ENCODE measurements around the gene COPZ1. TPM values are rescaled to one million over a fixed set of nuclear protein-coding genes. Genes with fewer than 3 reads are reported as not detected.

The COPZ1 gene
- total RNA-seq, 1 donor from 2014 or later = 60.3 TPM

DNA sequence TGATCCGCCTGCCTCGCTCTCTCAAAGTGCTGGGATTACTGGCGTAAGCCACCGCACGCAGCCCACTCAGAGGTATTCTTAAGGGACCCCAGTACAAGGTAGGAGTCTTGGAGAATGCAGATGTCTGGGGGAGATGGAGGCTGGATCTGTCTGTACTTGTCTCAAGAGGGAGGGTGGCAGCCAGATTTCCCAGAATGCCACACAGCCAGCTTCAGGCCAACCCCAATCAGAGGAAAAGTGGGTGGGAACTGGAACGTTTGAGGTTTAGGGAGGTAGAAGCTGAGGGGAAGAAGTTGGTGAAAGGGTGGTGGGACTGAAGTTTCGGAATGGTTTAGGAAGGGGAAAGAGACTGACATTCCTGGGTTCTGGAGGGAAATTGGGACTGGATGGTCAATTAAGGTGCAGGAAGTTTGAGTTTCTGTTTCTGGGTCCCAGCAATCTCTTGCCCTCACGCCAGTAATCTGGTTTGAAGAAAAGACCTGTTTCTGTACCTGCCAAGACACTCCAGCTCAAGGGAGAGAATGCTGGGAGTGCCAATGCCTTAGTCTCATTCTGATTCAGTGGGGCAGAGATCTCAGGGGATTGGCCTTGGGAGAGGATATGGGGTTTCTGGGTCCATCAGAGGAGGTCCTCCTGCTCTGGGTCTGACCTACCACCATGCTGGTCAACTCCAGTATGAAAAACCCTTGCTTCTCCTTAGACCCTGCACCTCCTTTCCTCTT lies 67.7 kb downstream of the COPZ1 start:
- no peak overlapping the region for H3K27ac ChIP-seq
- DNase-seq (ENCODE audit: low spot score in 2 of 2) = no peak
- H3K27me3 ChIP-seq = no peaks in the 10 kb centered on the region
- no peaks in the 10 kb centered on the region for H3K9me3 ChIP-seq
- no peak overlapping the region for H3K4me3 ChIP-seq
- H3K36me3 ChIP-seq = peaks cover 36 to 39% of the 10 kb centered on the region in 2 donors
- intact Hi-C loops (cut with DNase I) = no loop called here
- TF ChIP-seq CTCF (IDR thresholded peaks at IDR 0.05) = no peak
- peaks cover 0 to 10% of the 10 kb centered on the region in 2 donors for H3K4me1 ChIP-seq

GRCh38 chr12:54393207-54393609 lies 68.3 kb downstream of the COPZ1 start:
- no peak for TF ChIP-seq CTCF (IDR thresholded peaks at IDR 0.05)
- no peak overlapping the region for H3K4me3 ChIP-seq
- H3K27me3 ChIP-seq = no peaks in the 10 kb centered on the region
- intact Hi-C loops (cut with DNase I) = no loop called here
- no peaks in the 10 kb centered on the region for H3K9me3 ChIP-seq
- peaks cover 42 to 44% of the 10 kb centered on the region in 2 donors for H3K36me3 ChIP-seq
- peaks cover 0 to 10% of the 10 kb centered on the region in 2 donors for H3K4me1 ChIP-seq
- peak overlapping the region in 1 of 2 donors; percentile 2 for H3K27ac ChIP-seq
- no peak for DNase-seq (ENCODE audit: low spot score in 2 of 2)

DNA sequence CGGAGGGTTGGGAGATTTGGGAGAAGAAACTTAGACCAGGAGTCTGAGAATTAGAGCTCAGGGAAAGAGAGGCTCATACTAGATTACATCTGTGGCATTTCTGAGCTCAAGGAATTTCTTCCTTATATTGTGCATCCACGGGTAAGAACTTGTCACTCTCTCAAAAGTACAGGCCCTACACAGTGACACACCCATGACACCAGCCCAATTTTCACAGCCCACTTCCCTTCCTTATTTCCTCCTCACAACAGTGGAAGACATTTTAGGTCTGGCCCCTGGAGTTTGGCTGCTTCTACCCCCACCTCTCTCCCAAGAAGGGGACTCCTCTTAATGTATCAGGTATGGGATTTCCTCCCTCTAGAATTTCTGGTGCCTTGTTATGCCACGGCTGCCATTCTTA lies 68.8 kb downstream of the COPZ1 start:
- H3K9me3 ChIP-seq = no peaks in the 10 kb centered on the region
- intact Hi-C loops (cut with DNase I) = no loop called here
- no peak overlapping the region for H3K4me3 ChIP-seq
- peaks cover 0 to 10% of the 10 kb centered on the region in 2 donors for H3K4me1 ChIP-seq
- no peak for DNase-seq (ENCODE audit: low spot score in 2 of 2)
- no peaks in the 10 kb centered on the region for H3K27me3 ChIP-seq
- no peak for TF ChIP-seq CTCF (IDR thresholded peaks at IDR 0.05)
- peaks cover 47 to 49% of the 10 kb centered on the region in 2 donors for H3K36me3 ChIP-seq
- peak overlapping the region in 1 of 2 donors; percentile 2 for H3K27ac ChIP-seq

DNA sequence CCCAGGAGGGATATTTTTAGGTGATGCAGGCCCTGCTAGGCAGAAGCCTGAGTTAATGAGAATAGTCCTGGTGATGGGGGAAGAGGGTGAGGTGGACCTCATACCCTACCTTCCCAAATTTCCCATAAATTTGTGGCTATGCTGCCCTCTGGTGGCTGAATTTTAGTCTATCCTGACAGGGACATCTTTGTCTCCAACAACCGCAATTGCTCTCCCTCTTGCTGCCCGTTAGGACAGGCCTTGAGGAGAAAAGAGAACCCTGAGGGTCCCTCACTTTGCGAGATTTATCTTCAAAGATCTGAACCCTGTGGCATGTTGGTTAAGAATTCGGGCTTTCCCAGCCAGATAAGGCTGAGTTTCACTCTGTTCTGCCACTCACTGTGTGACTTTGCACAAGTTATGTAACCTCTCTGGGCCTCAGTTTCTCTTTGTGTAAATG lies 69.4 kb downstream of the COPZ1 start:
- Histone ChIP-seq H3K4me3 (no peak overlapping the region), H3K9me3 (no peaks in the 10 kb centered on the region), H3K27me3 (no peaks in the 10 kb centered on the region), H3K27ac (no peak overlapping the region), H3K36me3 (peaks cover 53 to 55% of the 10 kb centered on the region in 2 donors), H3K4me1 (peaks cover 0 to 10% of the 10 kb centered on the region in 2 donors)
- intact Hi-C loops (cut with DNase I) = no loop called here
- no peak for DNase-seq (ENCODE audit: low spot score in 2 of 2)
- peak; percentile 59 to 68 (median 64) for TF ChIP-seq CTCF (IDR thresholded peaks at IDR 0.05)

- DNase-seq (ENCODE audit: low spot score in 2 of 2) = no peak
- intact Hi-C loops (cut with DNase I) = no loop called here
- H3K9me3 ChIP-seq = no peaks in the 10 kb centered on the region
- TF ChIP-seq CTCF (IDR thresholded peaks at IDR 0.05) = no peak
- no peaks in the 10 kb centered on the region for H3K27me3 ChIP-seq
- peaks cover 0 to 10% of the 10 kb centered on the region in 2 donors for H3K4me1 ChIP-seq
- H3K27ac ChIP-seq = peak overlapping the region in 1 of 2 donors; percentile 1
- no peak overlapping the region for H3K4me3 ChIP-seq
- peaks cover 60 to 62% of the 10 kb centered on the region in 2 donors for H3K36me3 ChIP-seq
Observed at GRCh38 chr12:54394986-54395385, 70.1 kb downstream of the COPZ1 start.

All from ascending aorta (tissue), 2 donors.